Lower leg skin (tissue), 3 donors: ENCODE measurements around the gene CXXC1.

ENCODE experiments used
- POLR2A ChIP-seq, 2 donors: fragments of 450-650 bp; IDR thresholded peaks; one replicate each; pipeline ENCODE4 v1.6.1; 2016 to 2017; ENCODE audit warnings: antibody characterized with exemption in 2 of 2, mild to moderate bottlenecking in 1 of 2, moderate library complexity in 1 of 2
- TF ChIP-seq, protein P1 (sequence below), 3 donors: fragments of 450-650 bp; IDR thresholded peaks; one replicate each; pipeline ENCODE4 v1.5.1; 2016; ENCODE audit warnings: antibody characterized with exemption in 3 of 3, mild to moderate bottlenecking in 3 of 3, moderate library complexity in 2 of 3

DNA sequence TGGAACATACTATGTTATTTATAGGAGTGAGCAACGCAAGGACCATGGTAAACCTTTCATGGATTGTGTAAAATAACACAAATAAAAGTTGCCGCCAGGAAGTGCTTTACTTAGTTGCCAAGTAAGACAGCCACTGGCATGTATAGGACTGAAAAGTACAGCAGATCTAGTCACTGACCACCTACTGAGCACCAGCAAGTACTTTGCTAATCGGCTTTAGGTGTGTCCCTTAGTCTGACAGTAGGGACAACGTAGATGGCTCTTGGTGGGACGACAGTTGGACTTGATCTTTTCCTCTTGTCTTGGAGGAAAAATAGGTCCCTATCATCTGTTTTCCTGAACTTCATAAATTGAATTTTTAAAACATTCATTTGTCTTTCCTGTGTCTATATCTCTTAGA is 13.6 kb upstream of the CXXC1 start:
- TF ChIP-seq, protein P1, sequence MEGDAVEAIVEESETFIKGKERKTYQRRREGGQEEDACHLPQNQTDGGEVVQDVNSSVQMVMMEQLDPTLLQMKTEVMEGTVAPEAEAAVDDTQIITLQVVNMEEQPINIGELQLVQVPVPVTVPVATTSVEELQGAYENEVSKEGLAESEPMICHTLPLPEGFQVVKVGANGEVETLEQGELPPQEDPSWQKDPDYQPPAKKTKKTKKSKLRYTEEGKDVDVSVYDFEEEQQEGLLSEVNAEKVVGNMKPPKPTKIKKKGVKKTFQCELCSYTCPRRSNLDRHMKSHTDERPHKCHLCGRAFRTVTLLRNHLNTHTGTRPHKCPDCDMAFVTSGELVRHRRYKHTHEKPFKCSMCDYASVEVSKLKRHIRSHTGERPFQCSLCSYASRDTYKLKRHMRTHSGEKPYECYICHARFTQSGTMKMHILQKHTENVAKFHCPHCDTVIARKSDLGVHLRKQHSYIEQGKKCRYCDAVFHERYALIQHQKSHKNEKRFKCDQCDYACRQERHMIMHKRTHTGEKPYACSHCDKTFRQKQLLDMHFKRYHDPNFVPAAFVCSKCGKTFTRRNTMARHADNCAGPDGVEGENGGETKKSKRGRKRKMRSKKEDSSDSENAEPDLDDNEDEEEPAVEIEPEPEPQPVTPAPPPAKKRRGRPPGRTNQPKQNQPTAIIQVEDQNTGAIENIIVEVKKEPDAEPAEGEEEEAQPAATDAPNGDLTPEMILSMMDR (IDR thresholded peaks at IDR 0.05), result no peak
- TF ChIP-seq POLR2A (IDR thresholded peaks at IDR 0.05), result no peak
